Ovary (tissue), 10 donors: ENCODE measurements around the gene HOXA5. TPM values are rescaled to one million over a fixed set of nuclear protein-coding genes. Genes with fewer than 3 reads are reported as not detected.
A peak's percentile ranks its signal among the peaks of the same experiment; 100 is the strongest.

Experiments
- DNase-seq, 5 donors: peaks; one replicate each; pipeline ENCODE4 v3.0.0-alpha.2; 2019 to 2020
- H3K27ac ChIP-seq, 2 donors: fragments of 200-600 bp; one replicate each; pipeline versions ENCODE4 v1.5.1 to v1.8.0; 2019 to 2022
- H3K27me3 ChIP-seq: fragments of 200-600 bp; one replicate; pipeline ENCODE4 v1.8.0; 2022
- H3K36me3 ChIP-seq: fragments of 200-600 bp; sonication (generic); one replicate; pipeline ENCODE4 v1.5.1; 2019
- H3K4me1 ChIP-seq: one replicate; pipeline ENCODE4 v1.8.1; 2013; ENCODE audit warnings: mild to moderate bottlenecking, moderate library complexity; ENCODE audit not compliant: insufficient read depth
- H3K4me3 ChIP-seq: fragments of 200-600 bp; sonication (generic); one replicate; pipeline ENCODE4 v1.5.1; 2017
- H3K9me3 ChIP-seq, 2 donors: fragments of 200-600 bp in 1 of 2; sonication (generic) in 1 of 2; one replicate each; pipeline versions ENCODE4 v1.5.1 to v1.8.1; 2013 to 2019; ENCODE audit warnings: mild to moderate bottlenecking in 1 of 2, moderate library complexity in 1 of 2
- EP300 ChIP-seq: sonication (generic); formaldehyde crosslinking; IDR thresholded peaks from one replicate; pipeline ENCODE4 v1.6.1; 2017; ENCODE audit warnings: antibody characterized with exemption
- POLR2A ChIP-seq: fragments of 450-650 bp; IDR thresholded peaks from one replicate; pipeline ENCODE4 v1.6.1; 2017; ENCODE audit warnings: antibody characterized with exemption, mild to moderate bottlenecking, moderate library complexity
- WGBS, 3 donors: extraction: QIAGEN DNeasy Blood & Tissue Kit in 1 of 3; methylation state at CpG; one replicate each; pipeline versions ENCODE4 v1.1.5 to v1.1.7; 2013 to 2017; 5-methylcytosine and 5-hydroxymethylcytosine counted together
- intact Hi-C, 4 donors: fragments of 100-400 bp; cut with DNase I; formaldehyde crosslinking; loops; one replicate each; pipeline versions ENCODE4 v1.11.0 to v1.15.1; 2022 to 2023
- long read RNA-seq, 3 donors: library from polyadenylated mRNA in 2 of 3; unstranded in 2 of 3; transcript quantifications; one replicate each; pipeline ENCODE4 v2.0.0 and lab custom pipeline, GENCODE V29; 2021 to 2026
- polyA plus RNA-seq, 2 donors: library from polyadenylated mRNA; stranded (reverse); fragments of 200-250 nt in 1 of 2; fragments of 350-450 nt in 1 of 2; fragmentation: Illumina TruSeq in 1 of 2; extraction: RNeasy Lipid Tissue Mini Kit (QIAGEN cat#74804) in 1 of 2; gene quantifications; one replicate each; pipeline ENCODE4 v1.2.3, GENCODE V29; 2013 to 2014
- total RNA-seq, 7 donors: library from RNA; depleted of rRNA in 2 of 7; stranded (reverse); fragments of >200 nt in 2 of 7; fragmentation: NEBNext Ultra II Directional in 3 of 7; extraction: Animal tissue kit (Norgen Biotek cat#: 25700) in 3 of 7; gene quantifications; one replicate each; pipeline versions ENCODE4 v1.1.0 to v1.2.4, GENCODE V29; 2016 to 2023
- TF ChIP-seq, protein P1 (sequence below), 3 donors: fragments of 450-650 bp in 2 of 3; fragments of 200-600 bp in 1 of 3; IDR thresholded peaks; one replicate each; pipeline versions ENCODE4 v1.5.1 to v1.8.0; 2016 to 2022; ENCODE audit warnings: antibody characterized with exemption in 3 of 3, mild to moderate bottlenecking in 1 of 3
- donor health status: DM: no; HTN: no; CAD: no; lungs with moderate emphysema.
- donor health status: DM: no; HTN: no; CAD: no.
- donor health status: Bipolar disorder and iron deficiency.
- donor health status: DM: yes; HTN: yes; CAD: no.
- donor health status: DM: no; HTN: no; CAD: no.
- donor health status: DM: yes; HTN: yes; CAD: no.

The HOXA5 gene
- total RNA-seq = 10 to 100 TPM in 2 of 7 donors, 1 to 10 TPM in 2, under 1 TPM in 3; 0.40 to 29.6 (median 1.4) TPM
- 1 to 10 TPM; 1.8 to 5.6 TPM for polyA plus RNA-seq
- long read RNA-seq, donor 1 = 0 reads
- long read RNA-seq, donor 2, partial matches to known transcripts = 0 of 4 reads
- long read RNA-seq, donor 2, other reads (novel, unspliced or antisense) = 0 of 4 reads
- long read RNA-seq, donor 3 = 0 reads

DNA sequence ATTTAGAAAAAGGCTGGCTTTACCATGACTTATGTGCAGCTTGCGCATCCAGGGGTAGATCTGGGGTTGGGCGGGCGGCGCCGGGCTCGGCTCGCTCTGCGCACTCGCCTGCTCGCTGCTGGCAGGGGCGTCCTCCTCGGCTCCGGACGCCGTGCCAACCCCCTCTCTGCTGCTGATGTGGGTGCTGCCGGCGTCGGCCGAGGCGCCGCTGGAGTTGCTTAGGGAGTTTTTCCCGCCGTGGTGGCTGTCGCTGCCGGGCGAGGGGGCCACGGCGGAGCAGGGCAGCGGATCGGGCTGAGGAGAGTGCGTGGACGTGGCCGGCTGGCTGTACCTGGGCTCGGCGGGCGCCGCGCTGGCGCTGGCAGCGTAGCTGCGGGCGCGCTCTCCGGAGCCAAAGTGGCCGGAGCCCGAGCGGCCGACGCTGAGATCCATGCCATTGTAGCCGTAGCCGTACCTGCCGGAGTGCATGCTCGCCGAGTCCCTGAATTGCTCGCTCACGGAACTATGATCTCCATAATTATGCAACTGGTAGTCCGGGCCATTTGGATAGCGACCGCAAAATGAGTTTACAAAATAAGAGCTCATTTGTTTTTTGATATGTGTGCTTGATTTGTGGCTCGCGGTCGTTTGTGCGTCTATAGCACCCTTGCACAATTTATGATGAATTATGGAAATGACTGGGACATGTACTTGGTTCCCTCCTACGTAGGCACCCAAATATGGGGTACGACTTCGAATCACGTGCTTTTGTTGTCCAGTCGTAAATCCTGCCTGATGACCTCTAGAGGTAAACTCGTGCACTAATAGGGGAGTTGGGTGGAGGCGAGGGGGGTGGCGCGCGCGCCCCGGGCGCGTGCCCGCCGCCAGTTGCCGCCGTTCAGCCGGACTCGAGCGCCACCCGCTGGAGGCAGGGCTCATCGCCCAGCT, at the start of gene HOXA5:
HOXA5 (minus strand) TSS at position 659 of the 927 bp plus-strand sequence; CDS start at position 585, 74 bp downstream.
- peaks cover 0 to 6% of the 10 kb centered on the region in 2 donors for H3K9me3 ChIP-seq
- DNase-seq = peak in 2 of 5 donors; percentile 67 to 86
- H3K4me3 ChIP-seq = peak within 1 kb of the TSS; percentile 34
- H3K4me1 ChIP-seq = peaks cover 1% of the 10 kb centered on the region
- TF ChIP-seq, protein P1, sequence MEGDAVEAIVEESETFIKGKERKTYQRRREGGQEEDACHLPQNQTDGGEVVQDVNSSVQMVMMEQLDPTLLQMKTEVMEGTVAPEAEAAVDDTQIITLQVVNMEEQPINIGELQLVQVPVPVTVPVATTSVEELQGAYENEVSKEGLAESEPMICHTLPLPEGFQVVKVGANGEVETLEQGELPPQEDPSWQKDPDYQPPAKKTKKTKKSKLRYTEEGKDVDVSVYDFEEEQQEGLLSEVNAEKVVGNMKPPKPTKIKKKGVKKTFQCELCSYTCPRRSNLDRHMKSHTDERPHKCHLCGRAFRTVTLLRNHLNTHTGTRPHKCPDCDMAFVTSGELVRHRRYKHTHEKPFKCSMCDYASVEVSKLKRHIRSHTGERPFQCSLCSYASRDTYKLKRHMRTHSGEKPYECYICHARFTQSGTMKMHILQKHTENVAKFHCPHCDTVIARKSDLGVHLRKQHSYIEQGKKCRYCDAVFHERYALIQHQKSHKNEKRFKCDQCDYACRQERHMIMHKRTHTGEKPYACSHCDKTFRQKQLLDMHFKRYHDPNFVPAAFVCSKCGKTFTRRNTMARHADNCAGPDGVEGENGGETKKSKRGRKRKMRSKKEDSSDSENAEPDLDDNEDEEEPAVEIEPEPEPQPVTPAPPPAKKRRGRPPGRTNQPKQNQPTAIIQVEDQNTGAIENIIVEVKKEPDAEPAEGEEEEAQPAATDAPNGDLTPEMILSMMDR (IDR thresholded peaks at IDR 0.05) = peak in 1 of 3 donors; percentile 56
- TF ChIP-seq POLR2A = no peak
- no peak for TF ChIP-seq EP300
- H3K27me3 ChIP-seq = no peaks in the 10 kb centered on the region
- intact Hi-C loops = loop anchor here in 3 of 4 donors (5.0 kb wide), 2 partner anchors 286 to 291 kb away; no protein-coding TSS in a partner anchor
- WGBS, 3 donors = 4 to 23% (median 5%) methylated on average over 65 to 86 of the region's 86 CpGs
- H3K27ac ChIP-seq = no peak within 1 kb of the TSS
- no peaks in the 10 kb centered on the region for H3K36me3 ChIP-seq

DNA sequence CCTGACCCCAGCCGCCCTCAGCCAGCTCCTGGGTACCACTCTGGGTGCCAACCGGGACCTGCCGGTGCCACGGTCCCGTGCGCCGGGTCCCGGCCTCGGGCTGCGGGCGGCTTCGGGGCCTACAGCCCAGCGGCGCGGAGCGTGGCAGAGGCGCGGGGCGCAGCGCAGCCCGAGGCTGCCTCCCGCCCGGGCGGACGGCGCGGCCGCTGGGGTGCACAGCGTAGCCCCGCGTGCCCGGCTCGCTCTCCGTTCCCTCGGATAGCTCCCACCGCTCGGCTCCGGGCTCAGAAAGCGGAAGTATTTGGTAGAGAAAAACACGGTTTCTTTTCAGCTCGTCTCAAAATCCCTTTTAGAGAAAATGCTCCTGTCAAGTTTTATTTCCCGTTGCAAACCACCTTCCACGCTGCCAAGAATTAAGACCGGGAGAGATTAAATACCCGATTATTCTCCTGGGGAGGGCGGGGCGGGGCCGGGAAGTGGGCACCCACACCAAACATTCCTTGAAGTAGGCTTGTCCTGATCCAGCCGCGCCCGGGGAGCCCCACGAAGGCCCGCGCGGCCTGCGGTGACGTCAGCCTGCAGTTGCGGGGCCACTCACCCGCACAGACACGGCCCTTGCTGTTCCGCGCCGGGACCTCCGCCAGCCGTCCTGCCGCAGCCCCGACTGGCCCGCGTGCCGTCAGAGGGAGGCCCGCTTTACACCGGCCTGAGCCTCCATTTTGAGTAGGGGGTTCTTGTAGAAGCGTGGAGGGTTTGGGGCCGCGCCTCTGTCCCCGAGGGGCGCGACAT, 49.3 kb upstream of the HOXA5 start:
- Histone ChIP-seq H3K4me1 (peaks cover 2% of the 10 kb centered on the region), H3K36me3 (no peaks in the 10 kb centered on the region), H3K4me3 (peak overlapping the region; percentile 38), H3K9me3 (no peaks in the 10 kb centered on the region), H3K27me3 (peaks cover 8% of the 10 kb centered on the region), H3K27ac (no peak overlapping the region)
- TF ChIP-seq, protein P1 (IDR thresholded peaks at IDR 0.05) = no peak
- TF ChIP-seq EP300 (no peak), POLR2A (no peak)
- 2 to 4% (median 3%) methylated on average over 58 to 78 of the region's 78 CpGs for WGBS, 3 donors
- DNase-seq = no peak
- intact Hi-C loops = loop anchor here in 1 of 4 donors (10.0 kb wide), 1 partner anchor 582 kb away; no protein-coding TSS in a partner anchor

DNA sequence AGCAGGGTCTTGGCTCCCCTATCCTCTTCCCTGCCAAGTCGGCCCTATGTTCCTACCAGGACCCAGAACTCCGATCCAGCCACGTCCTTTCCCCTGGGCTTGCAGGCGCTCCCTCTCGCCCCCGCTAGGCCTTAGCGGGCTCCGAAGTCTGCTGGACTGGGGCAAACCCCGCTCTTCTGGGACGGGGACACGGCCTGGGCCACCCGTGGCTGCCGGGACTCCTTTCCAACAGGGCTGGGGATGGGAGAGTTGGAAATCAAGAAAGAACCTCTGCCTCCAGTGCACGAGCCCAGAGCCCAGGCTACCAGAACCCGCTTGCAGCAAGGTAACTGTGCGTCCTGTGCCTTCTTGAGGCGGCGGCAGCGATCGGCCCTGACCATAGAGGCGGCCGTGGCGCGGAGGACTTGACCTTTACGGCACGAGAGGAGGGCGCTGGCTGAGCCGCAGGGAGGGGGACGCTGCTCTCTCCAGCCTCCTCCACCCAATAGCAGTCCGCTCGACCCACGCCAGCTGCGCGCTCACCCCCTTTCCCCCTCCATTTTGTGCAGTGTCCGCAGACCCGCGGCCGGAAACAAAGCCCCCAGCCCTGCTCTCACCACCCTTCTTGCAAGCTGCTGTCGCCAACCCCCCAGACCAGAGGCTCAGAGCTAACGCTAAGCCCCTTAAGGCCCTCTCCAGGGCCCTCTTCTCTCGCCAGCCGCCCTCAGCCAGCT, 48.5 kb upstream of the HOXA5 start:
- TF ChIP-seq, protein P1 (IDR thresholded peaks at IDR 0.05) = no peak
- TF ChIP-seq POLR2A = no peak
- 9 to 36% (median 17%) methylated on average over 28 to 42 of the region's 42 CpGs for WGBS, 3 donors
- DNase-seq = no peak
- Histone ChIP-seq H3K9me3 (no peaks in the 10 kb centered on the region), H3K4me3 (peak overlapping the region; percentile 38), H3K4me1 (peaks cover 2% of the 10 kb centered on the region), H3K27me3 (peaks cover 8% of the 10 kb centered on the region), H3K36me3 (no peaks in the 10 kb centered on the region), H3K27ac (no peak overlapping the region)
- intact Hi-C loops = loop anchor here in 1 of 4 donors (10.0 kb wide), 1 partner anchor 583 kb away; no protein-coding TSS in a partner anchor
